Measurements from ENCODE around the gene MFAP4.

MFAP4 gene

GRCh38 chr17:19347323-19348080, 39.5 kb downstream of the MFAP4 start:
- DNase-seq, result no peak

GRCh38 chr17:19346351-19347255, 40.4 kb downstream of the MFAP4 start:
- DNase-seq, result no peak

- DNase-seq, result no peak
Measured at GRCh38 chr17:19345486-19346350, 41.3 kb downstream of the MFAP4 start.

GRCh38 chr17:19345067-19345460, 41.9 kb downstream of the MFAP4 start:
- no peak for DNase-seq

GRCh38 chr17:19344311-19345066, 42.5 kb downstream of the MFAP4 start:
- DNase-seq, result no peak

- DNase-seq, result no peak
Measured at GRCh38 chr17:19343671-19344151, 43.3 kb downstream of the MFAP4 start.

GRCh38 chr17:19343256-19343630, 43.7 kb downstream of the MFAP4 start:
- DNase-seq, result no peak

GRCh38 chr17:19342611-19343255, 44.3 kb downstream of the MFAP4 start:
- DNase-seq, result no peak

- no peak for DNase-seq
Measured at GRCh38 chr17:19341641-19342610, 45.1 kb downstream of the MFAP4 start.

- no peak for DNase-seq
Measured at GRCh38 chr17:19341211-19341631, 45.8 kb downstream of the MFAP4 start.

GRCh38 chr17:19339341-19339815, 47.6 kb downstream of the MFAP4 start:
- no peak for DNase-seq

- peak; percentile 61 for DNase-seq
Measured at GRCh38 chr17:19338031-19338990, 48.7 kb downstream of the MFAP4 start.

GRCh38 chr17:19337712-19338023, 49.3 kb downstream of the MFAP4 start:
- no peak for DNase-seq

GRCh38 chr17:19336938-19337711, 49.9 kb downstream of the MFAP4 start:
- no peak for DNase-seq

GRCh38 chr17:19335951-19336631, 50.9 kb downstream of the MFAP4 start:
- no peak for DNase-seq

- DNase-seq, result no peak
Measured at GRCh38 chr17:19334331-19334730, 52.7 kb downstream of the MFAP4 start.

GRCh38 chr17:19333736-19334290, 53.2 kb downstream of the MFAP4 start:
- DNase-seq, result no peak

All from activated CD4-positive, alpha-beta T cell treated with anti-CD3 and anti-CD28 coated beads, Interleukin-2, amount 50 U/mL, for 16 hours (primary cell).